DOHH2 (cell line): ENCODE data around the gene GNAO1.

Experiments
- H3F3A ChIP-seq: fragments of 200-600 bp; sonication (generic), shearing (Covaris generic); 2 replicates; pipeline ENCODE4 v1.6.0; 2016; ENCODE audit warnings: antibody characterized with exemption, mild to moderate bottlenecking; ENCODE audit not compliant: control insufficient read depth, insufficient read depth
- H3K27ac ChIP-seq: fragments of 200-600 bp; sonication (generic); 2 replicates; pipeline ENCODE4 v1.5.1; 2014; ENCODE audit warnings: low read depth, mild to moderate bottlenecking, low read length, moderate library complexity
- H3K27me3 ChIP-seq: fragments of 200-600 bp; sonication (generic); 2 replicates; pipeline ENCODE4 v1.6.1; 2014; ENCODE audit warnings: mild to moderate bottlenecking, low read length, mixed read lengths; ENCODE audit not compliant: control insufficient read depth
- H3K36me3 ChIP-seq: fragments of 200-600 bp; sonication (generic); 2 replicates; pipeline ENCODE4 v1.6.1; 2014; ENCODE audit warnings: mild to moderate bottlenecking, low read length, moderate library complexity, mixed read lengths; ENCODE audit not compliant: control insufficient read depth
- H3K4me1 ChIP-seq: fragments of 200-600 bp; sonication (generic); 2 replicates; pipeline ENCODE4 v1.6.1; 2014; ENCODE audit warnings: mild to moderate bottlenecking, low read length, mixed read lengths; ENCODE audit not compliant: control insufficient read depth
- H3K4me2 ChIP-seq: fragments of 200-600 bp; sonication (generic); 2 replicates; pipeline ENCODE4 v1.6.0; 2014; ENCODE audit warnings: mild to moderate bottlenecking, low read length, moderate library complexity
- H3K4me3 ChIP-seq: fragments of 200-600 bp; sonication (generic); 2 replicates; pipeline ENCODE4 v1.5.1; 2014; ENCODE audit warnings: mild to moderate bottlenecking, low read length, mixed read lengths
- H3K79me2 ChIP-seq: fragments of 200-600 bp; sonication (generic); 2 replicates; pipeline ENCODE4 v1.6.1; 2014; ENCODE audit warnings: mild to moderate bottlenecking, low read length, mixed read lengths; ENCODE audit not compliant: control insufficient read depth
- H3K9me2 ChIP-seq: fragments of 200-600 bp; sonication (generic); replicated peaks from 2 replicates; pipeline ENCODE4 v1.6.1; 2014; ENCODE audit warnings: mild to moderate bottlenecking, low read length, mixed read lengths; ENCODE audit not compliant: control insufficient read depth
- H3K9me3 ChIP-seq: fragments of 200-600 bp; sonication (generic); 2 replicates; pipeline ENCODE4 v1.6.1; 2014; ENCODE audit warnings: antibody characterized with exemption, low read length, mixed read lengths; ENCODE audit not compliant: control insufficient read depth, insufficient read depth
- H4K20me1 ChIP-seq: fragments of 200-600 bp; sonication (generic); 2 replicates; pipeline ENCODE4 v1.6.0; 2014; ENCODE audit warnings: low read depth, mild to moderate bottlenecking, antibody characterized with exemption, low read length, moderate library complexity; ENCODE audit not compliant: control insufficient read depth, insufficient read depth
- EZH2phosphoT487 ChIP-seq: fragments of 200-600 bp; sonication (generic); IDR thresholded peaks from 2 replicates; pipeline ENCODE4 v1.6.1; 2017; ENCODE audit warnings: borderline replicate concordance, mild to moderate bottlenecking, antibody characterized with exemption, low read length, moderate library complexity, mixed read lengths
- TF ChIP-seq, protein P1 (sequence below): fragments of 200-600 bp; sonication (generic); IDR thresholded peaks from one replicate; pipeline ENCODE4 v1.5.1; 2014; ENCODE audit warnings: antibody characterized with exemption, mild to moderate bottlenecking, low read depth, low read length; ENCODE audit not compliant: poor library complexity, severe bottlenecking

The GNAO1 gene

GRCh38 chr16:56399486-56399885, 208.2 kb downstream of the GNAO1 start:
- Histone ChIP-seq H3K9me3 (no peaks in the 10 kb centered on the region), H3K79me2 (peaks cover 55% of the 10 kb centered on the region), H3K9me2 (no peaks in the 10 kb centered on the region), H4K20me1 (0 out of 2 replicates have a peak, but pooled peaks cover 4% of the 10 kb centered on the region), H3K4me1 (no peaks in the 10 kb centered on the region), H3K4me2 (no peak overlapping the region), H3K27ac (no peak overlapping the region), H3K4me3 (no peak overlapping the region), H3F3A (peaks cover 8% of the 10 kb centered on the region), H3K36me3 (peaks cover 63% of the 10 kb centered on the region), H3K27me3 (no peaks in the 10 kb centered on the region)
- TF ChIP-seq, protein P1, sequence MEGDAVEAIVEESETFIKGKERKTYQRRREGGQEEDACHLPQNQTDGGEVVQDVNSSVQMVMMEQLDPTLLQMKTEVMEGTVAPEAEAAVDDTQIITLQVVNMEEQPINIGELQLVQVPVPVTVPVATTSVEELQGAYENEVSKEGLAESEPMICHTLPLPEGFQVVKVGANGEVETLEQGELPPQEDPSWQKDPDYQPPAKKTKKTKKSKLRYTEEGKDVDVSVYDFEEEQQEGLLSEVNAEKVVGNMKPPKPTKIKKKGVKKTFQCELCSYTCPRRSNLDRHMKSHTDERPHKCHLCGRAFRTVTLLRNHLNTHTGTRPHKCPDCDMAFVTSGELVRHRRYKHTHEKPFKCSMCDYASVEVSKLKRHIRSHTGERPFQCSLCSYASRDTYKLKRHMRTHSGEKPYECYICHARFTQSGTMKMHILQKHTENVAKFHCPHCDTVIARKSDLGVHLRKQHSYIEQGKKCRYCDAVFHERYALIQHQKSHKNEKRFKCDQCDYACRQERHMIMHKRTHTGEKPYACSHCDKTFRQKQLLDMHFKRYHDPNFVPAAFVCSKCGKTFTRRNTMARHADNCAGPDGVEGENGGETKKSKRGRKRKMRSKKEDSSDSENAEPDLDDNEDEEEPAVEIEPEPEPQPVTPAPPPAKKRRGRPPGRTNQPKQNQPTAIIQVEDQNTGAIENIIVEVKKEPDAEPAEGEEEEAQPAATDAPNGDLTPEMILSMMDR, result no peak
- no peak for TF ChIP-seq EZH2phosphoT487

- no peaks in the 10 kb centered on the region for H3K27me3 ChIP-seq
- H3K36me3 ChIP-seq, result peaks cover 73% of the 10 kb centered on the region
- 0 out of 2 replicates have a peak, but pooled peaks cover 7% of the 10 kb centered on the region for H4K20me1 ChIP-seq
- no peak overlapping the region for H3K4me3 ChIP-seq
- no peaks in the 10 kb centered on the region for H3K9me3 ChIP-seq
- peaks cover 8% of the 10 kb centered on the region for H3F3A ChIP-seq
- H3K4me1 ChIP-seq, result no peaks in the 10 kb centered on the region
- no peaks in the 10 kb centered on the region for H3K9me2 ChIP-seq
- H3K79me2 ChIP-seq, result peaks cover 59% of the 10 kb centered on the region
- H3K27ac ChIP-seq, result no peak overlapping the region
- no peak for TF ChIP-seq EZH2phosphoT487
- TF ChIP-seq, protein P1, result no peak
- H3K4me2 ChIP-seq, result no peak overlapping the region
Observed at GRCh38 chr16:56400458-56400857, 209.2 kb downstream of the GNAO1 start.

GRCh38 chr16:56401482-56401881, 210.2 kb downstream of the GNAO1 start:
- Histone ChIP-seq H3K4me3 (no peak overlapping the region), H4K20me1 (0 out of 2 replicates have a peak, but pooled peaks cover 7% of the 10 kb centered on the region), H3K9me3 (no peaks in the 10 kb centered on the region), H3K79me2 (peaks cover 61% of the 10 kb centered on the region), H3K4me1 (no peaks in the 10 kb centered on the region), H3K36me3 (peaks cover 76% of the 10 kb centered on the region), H3K27ac (no peak overlapping the region), H3K27me3 (no peaks in the 10 kb centered on the region), H3K4me2 (no peak overlapping the region), H3F3A (peaks cover 11% of the 10 kb centered on the region), H3K9me2 (no peaks in the 10 kb centered on the region)
- TF ChIP-seq, protein P1, result peak; percentile 49
- no peak for TF ChIP-seq EZH2phosphoT487
